Measurements from ENCODE around the gene FAM53A. TPM values are rescaled to one million over a fixed set of nuclear protein-coding genes. Genes with fewer than 3 reads are reported as not detected.

The FAM53A gene
- total RNA-seq, 1 experiment from 2014 or later = 3.1 TPM

DNA sequence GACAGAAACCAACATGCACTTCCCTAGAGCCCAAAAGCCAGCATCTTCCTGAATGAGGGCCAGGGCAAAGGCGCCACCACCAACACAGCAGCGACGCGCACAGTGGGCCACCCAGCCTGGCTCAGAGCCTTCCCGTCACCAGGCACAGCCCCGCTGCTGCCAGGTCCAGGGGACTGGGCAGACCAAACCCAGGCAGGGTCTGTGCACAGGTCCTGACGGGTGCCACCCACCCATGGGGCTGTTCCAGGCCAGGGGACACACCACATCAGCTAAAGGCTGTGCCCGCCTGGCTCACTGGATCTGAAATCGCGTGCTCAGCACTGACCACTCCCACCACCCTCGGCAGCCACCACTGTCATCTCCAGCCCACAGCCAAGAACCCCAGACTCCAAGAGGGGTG, 13.8 kb downstream of the FAM53A start:
- Histone ChIP-seq H3K9me2 (replicated peaks; ENCODE audit: low read length) (no peaks in the 10 kb centered on the region), H3F3A (ENCODE audit: low read length, unreplicated experiment) (no peaks in the 10 kb centered on the region), H3K36me3 (ENCODE audit: low read depth, low read length) (no peaks in the 10 kb centered on the region), H3K27ac (ENCODE audit: low read length) (no peak overlapping the region), H2AFZ (ENCODE audit: low read length) (no peak overlapping the region), H3K4me1 (ENCODE audit: insufficient read depth, low read length) (no peaks in the 10 kb centered on the region), H3K9me3 (ENCODE audit: low read length) (no peaks in the 10 kb centered on the region), H3K4me2 (ENCODE audit: low read length) (no peak overlapping the region), H3K27me3 (ENCODE audit: low read length) (no peaks in the 10 kb centered on the region), H4K20me1 (ENCODE audit: low read length) (no peaks in the 10 kb centered on the region), H3K9ac (ENCODE audit: low read length) (no peak overlapping the region), H3K4me3 (ENCODE audit: low read length) (no peak overlapping the region), H3K79me2 (ENCODE audit: low read length) (no peaks in the 10 kb centered on the region)
- POLR2A ChIA-PET (ENCODE audit: unreplicated experiment) = no interaction called here
- ATAC-seq (no peak), DNase-seq (no peak)
- CTCF ChIA-PET = no interaction called here
- no TSS peak for BruUV-seq (replicated peaks)
- intact Hi-C loops (cut with micrococcal nuclease) = no loop called here
- TF ChIP-seq, protein P1, sequence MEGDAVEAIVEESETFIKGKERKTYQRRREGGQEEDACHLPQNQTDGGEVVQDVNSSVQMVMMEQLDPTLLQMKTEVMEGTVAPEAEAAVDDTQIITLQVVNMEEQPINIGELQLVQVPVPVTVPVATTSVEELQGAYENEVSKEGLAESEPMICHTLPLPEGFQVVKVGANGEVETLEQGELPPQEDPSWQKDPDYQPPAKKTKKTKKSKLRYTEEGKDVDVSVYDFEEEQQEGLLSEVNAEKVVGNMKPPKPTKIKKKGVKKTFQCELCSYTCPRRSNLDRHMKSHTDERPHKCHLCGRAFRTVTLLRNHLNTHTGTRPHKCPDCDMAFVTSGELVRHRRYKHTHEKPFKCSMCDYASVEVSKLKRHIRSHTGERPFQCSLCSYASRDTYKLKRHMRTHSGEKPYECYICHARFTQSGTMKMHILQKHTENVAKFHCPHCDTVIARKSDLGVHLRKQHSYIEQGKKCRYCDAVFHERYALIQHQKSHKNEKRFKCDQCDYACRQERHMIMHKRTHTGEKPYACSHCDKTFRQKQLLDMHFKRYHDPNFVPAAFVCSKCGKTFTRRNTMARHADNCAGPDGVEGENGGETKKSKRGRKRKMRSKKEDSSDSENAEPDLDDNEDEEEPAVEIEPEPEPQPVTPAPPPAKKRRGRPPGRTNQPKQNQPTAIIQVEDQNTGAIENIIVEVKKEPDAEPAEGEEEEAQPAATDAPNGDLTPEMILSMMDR (conservative IDR thresholded peaks at IDR 0.05; ENCODE audit: low read depth, low read length) = no peak
- TF ChIP-seq EZH2phosphoT487 (IDR thresholded peaks at IDR 0.05; ENCODE audit: borderline replicate concordance, low read length) (no peak), EZH2 (IDR thresholded peaks at IDR 0.05; ENCODE audit: low read length, unreplicated experiment) (no peak)

DNA sequence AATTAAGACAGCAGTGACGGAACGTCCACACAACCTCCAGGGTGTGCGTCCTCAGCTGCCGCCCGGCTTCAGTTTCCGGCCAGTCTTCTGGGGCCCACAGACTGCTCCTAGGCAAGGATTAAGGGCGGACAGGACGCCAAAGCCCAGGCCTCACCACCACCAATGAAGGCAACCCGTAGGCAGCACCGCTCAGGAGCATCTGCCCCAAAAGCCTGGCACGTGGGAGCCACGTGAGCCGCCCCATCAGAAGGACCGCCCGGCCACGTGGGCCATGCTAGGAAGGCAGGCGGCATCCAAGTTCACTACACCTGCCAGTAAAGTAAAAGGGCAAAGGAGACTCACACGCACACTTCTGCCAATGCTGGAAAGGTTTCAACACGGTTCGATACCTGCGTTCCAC, 14.3 kb downstream of the FAM53A start:
- no peaks in the 10 kb centered on the region for H3K27me3 ChIP-seq (ENCODE audit: low read length)
- ChIA-PET CTCF (no interaction called here), POLR2A (ENCODE audit: unreplicated experiment) (no interaction called here)
- H3K4me1 ChIP-seq (ENCODE audit: insufficient read depth, low read length) = no peaks in the 10 kb centered on the region
- no peak overlapping the region for H3K4me3 ChIP-seq (ENCODE audit: low read length)
- H3F3A ChIP-seq (ENCODE audit: low read length, unreplicated experiment) = no peaks in the 10 kb centered on the region
- DNase-seq (no peak), ATAC-seq (no peak)
- intact Hi-C loops (cut with micrococcal nuclease) = no loop called here
- BruUV-seq (replicated peaks) = no TSS peak
- no peaks in the 10 kb centered on the region for H3K79me2 ChIP-seq (ENCODE audit: low read length)
- no peaks in the 10 kb centered on the region for H4K20me1 ChIP-seq (ENCODE audit: low read length)
- H3K36me3 ChIP-seq (ENCODE audit: low read depth, low read length) = no peaks in the 10 kb centered on the region
- no peak overlapping the region for H3K9ac ChIP-seq (ENCODE audit: low read length)
- H3K27ac ChIP-seq (ENCODE audit: low read length) = no peak overlapping the region
- H3K4me2 ChIP-seq (ENCODE audit: low read length) = no peak overlapping the region
- TF ChIP-seq EZH2phosphoT487 (IDR thresholded peaks at IDR 0.05; ENCODE audit: borderline replicate concordance, low read length) = no peak
- TF ChIP-seq, protein P1 (conservative IDR thresholded peaks at IDR 0.05; ENCODE audit: low read depth, low read length) = no peak
- no peaks in the 10 kb centered on the region for H3K9me2 ChIP-seq (replicated peaks; ENCODE audit: low read length)
- H3K9me3 ChIP-seq (ENCODE audit: low read length) = no peaks in the 10 kb centered on the region
- no peak overlapping the region for H2AFZ ChIP-seq (ENCODE audit: low read length)

DNA sequence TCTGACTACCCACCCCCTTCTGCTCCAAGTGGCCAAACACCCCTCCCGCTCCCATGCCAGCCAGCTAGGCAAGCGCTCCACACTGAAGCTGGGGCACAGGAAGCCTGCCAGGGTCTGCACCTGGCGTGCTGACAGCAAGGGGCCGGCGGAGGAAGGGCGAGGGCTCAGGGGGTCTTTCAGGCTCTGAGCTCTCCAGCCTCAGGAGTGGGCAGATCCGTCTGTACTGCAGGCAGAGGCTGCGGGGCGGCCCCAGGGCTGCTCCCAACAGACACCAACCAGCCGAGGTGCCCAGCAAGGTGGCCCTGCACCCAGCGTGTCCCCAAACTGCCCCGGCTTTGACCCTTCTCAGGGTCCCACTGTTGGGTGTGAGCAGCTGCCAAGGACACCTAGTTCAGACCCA, 14.8 kb downstream of the FAM53A start:
- DNase-seq (no peak), ATAC-seq (no peak)
- intact Hi-C loops (cut with micrococcal nuclease) = no loop called here
- no TSS peak for BruUV-seq (replicated peaks)
- Histone ChIP-seq H3K36me3 (ENCODE audit: low read depth, low read length) (no peaks in the 10 kb centered on the region), H2AFZ (ENCODE audit: low read length) (no peak overlapping the region), H3K79me2 (ENCODE audit: low read length) (no peaks in the 10 kb centered on the region), H3K9ac (ENCODE audit: low read length) (no peak overlapping the region), H3K27ac (ENCODE audit: low read length) (no peak overlapping the region), H3K4me1 (ENCODE audit: insufficient read depth, low read length) (no peaks in the 10 kb centered on the region), H3K4me3 (ENCODE audit: low read length) (no peak overlapping the region), H3K9me2 (replicated peaks; ENCODE audit: low read length) (no peaks in the 10 kb centered on the region), H3K9me3 (ENCODE audit: low read length) (no peaks in the 10 kb centered on the region), H3F3A (ENCODE audit: low read length, unreplicated experiment) (no peaks in the 10 kb centered on the region), H3K27me3 (ENCODE audit: low read length) (no peaks in the 10 kb centered on the region), H3K4me2 (ENCODE audit: low read length) (no peak overlapping the region), H4K20me1 (ENCODE audit: low read length) (no peaks in the 10 kb centered on the region)
- CTCF ChIA-PET = no interaction called here
- POLR2A ChIA-PET (ENCODE audit: unreplicated experiment) = no interaction called here
- TF ChIP-seq, protein P1 (conservative IDR thresholded peaks at IDR 0.05; ENCODE audit: low read depth, low read length) = no peak
- TF ChIP-seq EZH2 (IDR thresholded peaks at IDR 0.05; ENCODE audit: low read length, unreplicated experiment) (no peak), EZH2phosphoT487 (IDR thresholded peaks at IDR 0.05; ENCODE audit: borderline replicate concordance, low read length) (no peak)

Data from PC-3 (cell line).